Heart left ventricle (tissue), 16 donors: ENCODE measurements around the gene BYSL. TPM values are rescaled to one million over a fixed set of nuclear protein-coding genes. Genes with fewer than 3 reads are reported as not detected.
A peak's percentile ranks its signal among the peaks of the same experiment; 100 is the strongest.

Experiments
- ATAC-seq, 4 donors: fragments of 200-7000 bp; cut with Tn5 transposase; one replicate each; pipeline ENCODE4 v1.9.1; 2020 to 2022; ENCODE audit warnings: moderate library complexity in 4 of 4, mild to moderate bottlenecking in 3 of 4, moderate number of reproducible peaks in 1 of 4
- DNase-seq, 5 donors: peaks; one replicate each; pipeline ENCODE4 v3.0.0-alpha.2; 2020
- H3K27ac ChIP-seq, 12 donors: fragments of 200-600 bp; sonication (generic) in 4 of 12; one replicate each; pipeline versions ENCODE4 v1.5.0 to v1.8.0; 2016 to 2022; ENCODE audit warnings: mild to moderate bottlenecking in 2 of 12
- H3K27me3 ChIP-seq, 9 donors: fragments of 200-600 bp; sonication (generic) in 2 of 9; one replicate each; pipeline versions ENCODE4 v1.5.1 to v1.8.0; 2016 to 2022; ENCODE audit warnings: mild to moderate bottlenecking in 3 of 9
- H3K36me3 ChIP-seq, 9 donors: fragments of 200-600 bp; sonication (generic) in 2 of 9; one replicate each; pipeline versions ENCODE4 v1.5.0 to v1.8.0; 2018 to 2022; ENCODE audit warnings: mild to moderate bottlenecking in 2 of 9
- H3K4me1 ChIP-seq, 12 donors: fragments of 200-600 bp; sonication (generic) in 4 of 12; one replicate each; pipeline versions ENCODE4 v1.5.0 to v1.8.0; 2016 to 2022; ENCODE audit warnings: mild to moderate bottlenecking in 3 of 12
- H3K4me3 ChIP-seq, 12 donors: fragments of 200-600 bp; sonication (generic) in 4 of 12; one replicate each; pipeline versions ENCODE4 v1.5.0 to v1.8.0; 2017 to 2022; ENCODE audit warnings: mild to moderate bottlenecking in 9 of 12, moderate library complexity in 4 of 12
- H3K9me3 ChIP-seq, 12 donors: fragments of 200-600 bp; sonication (generic) in 4 of 12; one replicate each; pipeline versions ENCODE4 v1.5.0 to v1.8.0; 2016 to 2022; ENCODE audit warnings: mild to moderate bottlenecking in 1 of 12
- POLR2A ChIP-seq, 2 donors: fragments of 450-650 bp; IDR thresholded peaks; one replicate each; pipeline ENCODE4 v1.6.1; 2017; ENCODE audit warnings: antibody characterized with exemption in 2 of 2, mild to moderate bottlenecking in 2 of 2, moderate library complexity in 2 of 2
- WGBS, 4 donors: extraction: QIAGEN DNeasy Blood & Tissue Kit in 2 of 4; methylation state at CpG; one replicate each; pipeline versions ENCODE4 v1.1.5 to v1.1.7; 2013 to 2018; 5-methylcytosine and 5-hydroxymethylcytosine counted together
- intact Hi-C, 10 donors: fragments of 100-400 bp; cut with DNase I; formaldehyde crosslinking; loops; one replicate each; pipeline versions ENCODE4 v1.11.1 to v1.14.2; 2022
- polyA plus RNA-seq, 2 donors: library from polyadenylated mRNA; stranded (reverse); fragments of 200-250 nt; gene quantifications; one replicate each; pipeline ENCODE4 v1.2.3, GENCODE V29; 2013
- total RNA-seq, 9 donors: library from RNA; depleted of rRNA in 2 of 9; stranded (reverse); fragments of >200 nt in 2 of 9; fragmentation: NEBNext Ultra II Directional in 3 of 9; extraction: Animal tissue kit (Norgen Biotek cat#: 25700) in 3 of 9; gene quantifications; one replicate each; pipeline versions ENCODE4 v1.1.0 to v1.2.4, GENCODE V29; 2016 to 2023
- TF ChIP-seq, protein P1 (sequence below), 12 donors: fragments of 200-600 bp; sonication (generic) in 4 of 12; IDR thresholded peaks; one replicate each; pipeline versions ENCODE4 v1.5.0 to v1.8.0; 2018 to 2022; ENCODE audit warnings: antibody characterized with exemption in 12 of 12, mild to moderate bottlenecking in 5 of 12
- donor health status: ischemic (EF 13 %, LVEDD 7.1; RV severe dilation, severe dysfunction).
- donor health status: healthy with polysubstance abuse.
- donor health status: DM: no; HTN: yes; CAD: no.
- donor health status: DM: no; HTN: no; CAD: no.
- donor health status: ischemic (EF 25% LVEDD 6.9; RV normal size, moderate dysfunction).
- donor health status: ischemic (EF 25% LVEDD 5.7; RV mildly dilated, moderate dysfunction).
- donor health status: healthy.
- donor health status: DM: yes; HTN: yes; CAD: no.
- donor health status: ischemic (EF 35%, LVEDD 5.7; RV mildly dilated, moderate dysfunction).
- donor health status: nonischemic (EF 11% LVEDD 7.7; RV severe dilation, severe dysfunction).
- donor health status: DM: yes; HTN: yes; CAD: no.
- donor health status: PGD.
- donor health status: ischemic (EF 29% LVEDD 5.4; RV normal size, mild dysfunction).
- donor health status: nonischemic (EF 23%, LVEDD 6.1; RV moderate dilation, normal function).

Gene BYSL
- total and polyA plus RNA-seq, 11 donors, result 4.5 to 26.3 (median 9.2) TPM

DNA sequence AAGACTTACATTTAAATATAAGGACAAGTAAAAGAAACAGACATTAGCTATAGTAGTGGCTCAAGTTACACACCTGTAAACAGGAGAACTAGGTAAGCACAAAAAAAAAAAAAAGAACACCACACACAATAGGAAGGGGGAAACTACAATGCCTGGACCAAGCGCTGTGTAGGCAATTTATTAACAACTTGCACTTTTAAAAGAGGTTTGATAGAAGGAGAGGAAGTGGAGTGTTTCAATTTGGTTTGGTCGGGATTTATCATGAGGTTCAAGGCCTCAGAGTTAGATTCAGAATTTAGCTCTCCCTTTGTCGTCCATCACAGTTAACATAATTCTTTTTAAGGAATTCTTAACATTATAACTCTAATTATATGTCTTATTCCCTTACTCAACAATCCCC is 25.0 kb upstream of the BYSL start:
- Histone ChIP-seq H3K4me3 (peak overlapping the region in 9 of 12 donors; percentile 64 to 94 (median 83)), H3K27ac (peak overlapping the region in 5 of 12 donors; percentile 60 to 92 (median 79)), H3K9me3 (no peaks in the 10 kb centered on the region), H3K4me1 (peaks cover 0 to 31% (median 12%) of the 10 kb centered on the region in 12 donors), H3K27me3 (no peaks in the 10 kb centered on the region), H3K36me3 (peaks cover 0 to 14% (median 0%) of the 10 kb centered on the region in 9 donors)
- DNase-seq, result no peak
- intact Hi-C loops, result loop anchor here in 3 of 10 donors (5.0 to 10.0 kb wide), 4 partner anchors 109 to 151 kb away; partner anchors contain the start of genes TOMM6 (in 2 of the 3) and PRICKLE4 (in 1 of the 3)
- WGBS, 4 donors, result 52 to 59% (median 54%) methylated on average over 3 of the region's 3 CpGs
- no peak for ATAC-seq
- TF ChIP-seq, protein P1, sequence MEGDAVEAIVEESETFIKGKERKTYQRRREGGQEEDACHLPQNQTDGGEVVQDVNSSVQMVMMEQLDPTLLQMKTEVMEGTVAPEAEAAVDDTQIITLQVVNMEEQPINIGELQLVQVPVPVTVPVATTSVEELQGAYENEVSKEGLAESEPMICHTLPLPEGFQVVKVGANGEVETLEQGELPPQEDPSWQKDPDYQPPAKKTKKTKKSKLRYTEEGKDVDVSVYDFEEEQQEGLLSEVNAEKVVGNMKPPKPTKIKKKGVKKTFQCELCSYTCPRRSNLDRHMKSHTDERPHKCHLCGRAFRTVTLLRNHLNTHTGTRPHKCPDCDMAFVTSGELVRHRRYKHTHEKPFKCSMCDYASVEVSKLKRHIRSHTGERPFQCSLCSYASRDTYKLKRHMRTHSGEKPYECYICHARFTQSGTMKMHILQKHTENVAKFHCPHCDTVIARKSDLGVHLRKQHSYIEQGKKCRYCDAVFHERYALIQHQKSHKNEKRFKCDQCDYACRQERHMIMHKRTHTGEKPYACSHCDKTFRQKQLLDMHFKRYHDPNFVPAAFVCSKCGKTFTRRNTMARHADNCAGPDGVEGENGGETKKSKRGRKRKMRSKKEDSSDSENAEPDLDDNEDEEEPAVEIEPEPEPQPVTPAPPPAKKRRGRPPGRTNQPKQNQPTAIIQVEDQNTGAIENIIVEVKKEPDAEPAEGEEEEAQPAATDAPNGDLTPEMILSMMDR (IDR thresholded peaks at IDR 0.05), result no peak
- TF ChIP-seq POLR2A (IDR thresholded peaks at IDR 0.05), result no peak

GRCh38 chr6:41900861-41901260 is 20.4 kb upstream of the BYSL start:
- Histone ChIP-seq H3K27ac (no peak overlapping the region), H3K4me1 (peaks cover 0 to 24% (median 10%) of the 10 kb centered on the region in 12 donors), H3K36me3 (peaks cover 0 to 47% (median 27%) of the 10 kb centered on the region in 9 donors), H3K4me3 (no peak overlapping the region), H3K27me3 (no peaks in the 10 kb centered on the region), H3K9me3 (no peaks in the 10 kb centered on the region)
- intact Hi-C loops, result no loop called here
- no peak for ATAC-seq
- TF ChIP-seq, protein P1 (IDR thresholded peaks at IDR 0.05), result no peak
- TF ChIP-seq POLR2A (IDR thresholded peaks at IDR 0.05), result no peak
- 78 to 89% (median 85%) methylated on average over 1 of the region's 1 CpG for WGBS, 4 donors
- no peak for DNase-seq

- Histone ChIP-seq H3K27ac (no peak overlapping the region), H3K4me3 (no peak overlapping the region), H3K4me1 (peaks cover 0 to 14% (median 2%) of the 10 kb centered on the region in 12 donors), H3K9me3 (no peaks in the 10 kb centered on the region), H3K36me3 (peaks cover 0 to 58% (median 39%) of the 10 kb centered on the region in 9 donors), H3K27me3 (no peaks in the 10 kb centered on the region)
- TF ChIP-seq, protein P1 (IDR thresholded peaks at IDR 0.05), result peak in 6 of 12 donors; percentile 6 to 31 (median 15)
- no peak for TF ChIP-seq POLR2A (IDR thresholded peaks at IDR 0.05)
- no peak for DNase-seq
- intact Hi-C loops, result no loop called here
- ATAC-seq, result no peak
- 88 to 100% (median 95%) methylated on average over 1 of the region's 1 CpG for WGBS, 4 donors
Measured at GRCh38 chr6:41901882-41902519, 19.3 kb upstream of the BYSL start.

DNA sequence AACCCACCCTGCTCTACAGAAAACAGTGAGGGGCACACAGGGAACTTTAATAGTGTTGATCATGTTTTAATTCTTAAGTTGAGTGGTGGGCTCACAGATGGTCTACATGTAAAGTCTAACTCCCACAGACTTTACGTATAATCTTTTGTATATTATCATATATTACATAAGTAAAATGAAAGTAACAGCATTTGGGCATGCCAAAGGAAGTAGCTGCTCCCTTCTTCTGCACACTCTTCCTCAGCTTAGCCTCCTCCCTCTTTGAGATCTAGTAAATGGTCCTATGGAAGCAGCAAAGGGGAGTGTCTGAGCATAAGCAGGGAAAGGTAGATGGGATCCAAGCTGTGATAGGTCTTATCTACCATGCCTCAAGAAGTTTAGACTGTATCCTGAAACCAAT is 11.6 kb upstream of the BYSL start:
- intact Hi-C loops, result no loop called here
- ATAC-seq (no peak), DNase-seq (no peak)
- no peak for TF ChIP-seq POLR2A (IDR thresholded peaks at IDR 0.05)
- TF ChIP-seq, protein P1 (IDR thresholded peaks at IDR 0.05), result no peak
- H3K27me3 ChIP-seq, result no peaks in the 10 kb centered on the region
- H3K27ac ChIP-seq, result no peak overlapping the region
- H3K4me3 ChIP-seq, result no peak overlapping the region
- peaks cover 0 to 95% (median 74%) of the 10 kb centered on the region in 9 donors for H3K36me3 ChIP-seq
- H3K9me3 ChIP-seq, result no peaks in the 10 kb centered on the region
- peaks cover 0 to 7% (median 0%) of the 10 kb centered on the region in 12 donors for H3K4me1 ChIP-seq
- 95 to 97% (median 96%) methylated on average over 1 of the region's 1 CpG for WGBS, 4 donors
